ENCODE results near the gene TEDC2. TPM values are rescaled to one million over a fixed set of nuclear protein-coding genes. Genes with fewer than 3 reads are reported as not detected.
"Not testable (repeated sequence)": the region's sequence is repeated elsewhere in the genome, so short reads cannot be mapped to it uniquely, and the experiment has no call there.

Gene TEDC2
- polyA plus RNA-seq, 2 donors: 3.7 to 6.0 TPM

- Histone ChIP-seq H3K9me3 (ENCODE audit: control insufficient read depth in 2 of 2, insufficient read depth in 1 of 2, low read depth in 1 of 2, low read length in 1 of 2) (no peaks in the 10 kb centered on the region), H3K27me3 (ENCODE audit: control insufficient read depth in 1 of 2, insufficient read depth in 2 of 2, low read length in 2 of 2) (no peaks in the 10 kb centered on the region), H3K27ac (ENCODE audit: low read depth in 2 of 2, low read length in 1 of 2) (no peak overlapping the region), H3K4me1 (ENCODE audit: control insufficient read depth in 2 of 2, insufficient read depth in 2 of 2, low read length in 1 of 2) (peaks cover 0 to 2% of the 10 kb centered on the region in 2 donors), H3K36me3 (ENCODE audit: control insufficient read depth in 2 of 2, insufficient read depth in 2 of 2, low read length in 1 of 2) (peaks cover 0 to 16% of the 10 kb centered on the region in 2 donors), H3K4me3 (ENCODE audit: low read depth in 1 of 2, low read length in 2 of 2) (no peak overlapping the region)
- 86 to 92% methylated on average over 24 of the region's 24 CpGs for WGBS, 2 donors
Measured at GRCh38 chr16:2437032-2437790, 22.7 kb upstream of the TEDC2 start.

GRCh38 chr16:2438121-2438520 lies 21.8 kb upstream of the TEDC2 start:
- H3K27me3 ChIP-seq (ENCODE audit: control insufficient read depth in 1 of 2, insufficient read depth in 2 of 2, low read length in 2 of 2): no peaks in the 10 kb centered on the region
- no peak overlapping the region for H3K27ac ChIP-seq (ENCODE audit: low read depth in 2 of 2, low read length in 1 of 2)
- H3K4me1 ChIP-seq (ENCODE audit: control insufficient read depth in 2 of 2, insufficient read depth in 2 of 2, low read length in 1 of 2): peaks cover 0 to 2% of the 10 kb centered on the region in 2 donors
- 85 to 89% methylated on average over 14 of the region's 14 CpGs for WGBS, 2 donors
- H3K4me3 ChIP-seq (ENCODE audit: low read depth in 1 of 2, low read length in 2 of 2): no peak overlapping the region
- H3K9me3 ChIP-seq (ENCODE audit: control insufficient read depth in 2 of 2, insufficient read depth in 1 of 2, low read depth in 1 of 2, low read length in 1 of 2): no peaks in the 10 kb centered on the region
- H3K36me3 ChIP-seq (ENCODE audit: control insufficient read depth in 2 of 2, insufficient read depth in 2 of 2, low read length in 1 of 2): peaks cover 0 to 9% of the 10 kb centered on the region in 2 donors

GRCh38 chr16:2439598-2439997 lies 20.3 kb upstream of the TEDC2 start:
- H3K36me3 ChIP-seq (ENCODE audit: control insufficient read depth in 2 of 2, insufficient read depth in 2 of 2, low read length in 1 of 2): peaks cover 0 to 10% of the 10 kb centered on the region in 2 donors
- H3K4me3 ChIP-seq (ENCODE audit: low read depth in 1 of 2, low read length in 2 of 2): no peak overlapping the region
- no peaks in the 10 kb centered on the region for H3K9me3 ChIP-seq (ENCODE audit: control insufficient read depth in 2 of 2, insufficient read depth in 1 of 2, low read depth in 1 of 2, low read length in 1 of 2)
- peaks cover 0 to 2% of the 10 kb centered on the region in 2 donors for H3K4me1 ChIP-seq (ENCODE audit: control insufficient read depth in 2 of 2, insufficient read depth in 2 of 2, low read length in 1 of 2)
- peak overlapping the region in 1 of 2 donors; percentile 36 for H3K27ac ChIP-seq (ENCODE audit: low read depth in 2 of 2, low read length in 1 of 2)
- WGBS, 2 donors: 96% methylated on average over 11 of the region's 11 CpGs
- no peaks in the 10 kb centered on the region for H3K27me3 ChIP-seq (ENCODE audit: control insufficient read depth in 1 of 2, insufficient read depth in 2 of 2, low read length in 2 of 2)

GRCh38 chr16:2441143-2441804 lies 18.6 kb upstream of the TEDC2 start:
- not testable (repeated sequence) for H3K4me1 ChIP-seq (ENCODE audit: control insufficient read depth in 2 of 2, insufficient read depth in 2 of 2, low read length in 1 of 2); H3K4me3 ChIP-seq (ENCODE audit: low read depth in 1 of 2, low read length in 2 of 2); H3K27me3 ChIP-seq (ENCODE audit: control insufficient read depth in 1 of 2, insufficient read depth in 2 of 2, low read length in 2 of 2); H3K27ac ChIP-seq (ENCODE audit: low read depth in 2 of 2, low read length in 1 of 2); H3K9me3 ChIP-seq (ENCODE audit: control insufficient read depth in 2 of 2, insufficient read depth in 1 of 2, low read depth in 1 of 2, low read length in 1 of 2)
- H3K36me3 ChIP-seq (ENCODE audit: control insufficient read depth in 2 of 2, insufficient read depth in 2 of 2, low read length in 1 of 2): peaks cover 0 to 23% of the 10 kb centered on the region in 2 donors
- 83 to 87% methylated on average over 15 of the region's 15 CpGs for WGBS, 2 donors

- Histone ChIP-seq H3K27ac (ENCODE audit: low read depth in 2 of 2, low read length in 1 of 2) (no peak overlapping the region), H3K27me3 (ENCODE audit: control insufficient read depth in 1 of 2, insufficient read depth in 2 of 2, low read length in 2 of 2) (no peaks in the 10 kb centered on the region), H3K4me1 (ENCODE audit: control insufficient read depth in 2 of 2, insufficient read depth in 2 of 2, low read length in 1 of 2) (no peaks in the 10 kb centered on the region), H3K36me3 (ENCODE audit: control insufficient read depth in 2 of 2, insufficient read depth in 2 of 2, low read length in 1 of 2) (peaks cover 0 to 33% of the 10 kb centered on the region in 2 donors), H3K4me3 (ENCODE audit: low read depth in 1 of 2, low read length in 2 of 2) (no peak overlapping the region), H3K9me3 (ENCODE audit: control insufficient read depth in 2 of 2, insufficient read depth in 1 of 2, low read depth in 1 of 2, low read length in 1 of 2) (no peaks in the 10 kb centered on the region)
- 94 to 96% methylated on average over 9 of the region's 9 CpGs for WGBS, 2 donors
Measured at GRCh38 chr16:2443555-2443954, 16.4 kb upstream of the TEDC2 start.

- Histone ChIP-seq H3K4me3 (ENCODE audit: low read depth in 1 of 2, low read length in 2 of 2) (no peak overlapping the region), H3K9me3 (ENCODE audit: control insufficient read depth in 2 of 2, insufficient read depth in 1 of 2, low read depth in 1 of 2, low read length in 1 of 2) (no peaks in the 10 kb centered on the region), H3K27ac (ENCODE audit: low read depth in 2 of 2, low read length in 1 of 2) (no peak overlapping the region), H3K4me1 (ENCODE audit: control insufficient read depth in 2 of 2, insufficient read depth in 2 of 2, low read length in 1 of 2) (no peaks in the 10 kb centered on the region), H3K36me3 (ENCODE audit: control insufficient read depth in 2 of 2, insufficient read depth in 2 of 2, low read length in 1 of 2) (peaks cover 3 to 42% of the 10 kb centered on the region in 2 donors), H3K27me3 (ENCODE audit: control insufficient read depth in 1 of 2, insufficient read depth in 2 of 2, low read length in 2 of 2) (no peaks in the 10 kb centered on the region)
- WGBS, 2 donors: 94 to 95% methylated on average over 11 of the region's 11 CpGs
Measured at GRCh38 chr16:2447920-2448583, 11.9 kb upstream of the TEDC2 start.

- Histone ChIP-seq H3K4me3 (ENCODE audit: low read depth in 1 of 2, low read length in 2 of 2) (no peak overlapping the region), H3K27me3 (ENCODE audit: control insufficient read depth in 1 of 2, insufficient read depth in 2 of 2, low read length in 2 of 2) (no peaks in the 10 kb centered on the region), H3K9me3 (ENCODE audit: control insufficient read depth in 2 of 2, insufficient read depth in 1 of 2, low read depth in 1 of 2, low read length in 1 of 2) (no peaks in the 10 kb centered on the region), H3K36me3 (ENCODE audit: control insufficient read depth in 2 of 2, insufficient read depth in 2 of 2, low read length in 1 of 2) (peaks cover 3 to 50% of the 10 kb centered on the region in 2 donors), H3K27ac (ENCODE audit: low read depth in 2 of 2, low read length in 1 of 2) (no peak overlapping the region), H3K4me1 (ENCODE audit: control insufficient read depth in 2 of 2, insufficient read depth in 2 of 2, low read length in 1 of 2) (no peaks in the 10 kb centered on the region)
- WGBS, 2 donors: 95 to 96% methylated on average over 25 of the region's 25 CpGs
Measured at GRCh38 chr16:2449118-2449517, 10.8 kb upstream of the TEDC2 start.

GRCh38 chr16:2450535-2450934 lies 9.4 kb upstream of the TEDC2 start:
- Histone ChIP-seq H3K4me3 (ENCODE audit: low read depth in 1 of 2, low read length in 2 of 2) (no peak overlapping the region), H3K27ac (ENCODE audit: low read depth in 2 of 2, low read length in 1 of 2) (no peak overlapping the region), H3K27me3 (ENCODE audit: control insufficient read depth in 1 of 2, insufficient read depth in 2 of 2, low read length in 2 of 2) (no peaks in the 10 kb centered on the region), H3K4me1 (ENCODE audit: control insufficient read depth in 2 of 2, insufficient read depth in 2 of 2, low read length in 1 of 2) (no peaks in the 10 kb centered on the region), H3K9me3 (ENCODE audit: control insufficient read depth in 2 of 2, insufficient read depth in 1 of 2, low read depth in 1 of 2, low read length in 1 of 2) (no peaks in the 10 kb centered on the region), H3K36me3 (ENCODE audit: control insufficient read depth in 2 of 2, insufficient read depth in 2 of 2, low read length in 1 of 2) (peaks cover 3 to 42% of the 10 kb centered on the region in 2 donors)
- WGBS, 2 donors: 90 to 94% methylated on average over 8 of the region's 8 CpGs

GRCh38 chr16:2450975-2451381 lies 8.9 kb upstream of the TEDC2 start:
- Histone ChIP-seq H3K36me3 (ENCODE audit: control insufficient read depth in 2 of 2, insufficient read depth in 2 of 2, low read length in 1 of 2) (peaks cover 3 to 40% of the 10 kb centered on the region in 2 donors), H3K27me3 (ENCODE audit: control insufficient read depth in 1 of 2, insufficient read depth in 2 of 2, low read length in 2 of 2) (no peaks in the 10 kb centered on the region), H3K4me3 (ENCODE audit: low read depth in 1 of 2, low read length in 2 of 2) (no peak overlapping the region), H3K27ac (ENCODE audit: low read depth in 2 of 2, low read length in 1 of 2) (no peak overlapping the region), H3K4me1 (ENCODE audit: control insufficient read depth in 2 of 2, insufficient read depth in 2 of 2, low read length in 1 of 2) (no peaks in the 10 kb centered on the region), H3K9me3 (ENCODE audit: control insufficient read depth in 2 of 2, insufficient read depth in 1 of 2, low read depth in 1 of 2, low read length in 1 of 2) (no peaks in the 10 kb centered on the region)
- 93% methylated on average over 19 of the region's 19 CpGs for WGBS, 2 donors
